Keratinocyte (primary cell): ENCODE results near the gene PRAMEF9.
"Not testable (repeated sequence)": the region's sequence is repeated elsewhere in the genome, so short reads cannot be mapped to it uniquely, and the experiment has no call there.

Source experiments
- EZH2 ChIP-seq: IDR thresholded peaks from one replicate; pipeline ENCODE4 v1.6.1; 2012; ENCODE audit warnings: inconsistent platforms, mild to moderate bottlenecking, low read length, moderate library complexity
- TF ChIP-seq, protein P1 (sequence below), 3 experiments: IDR thresholded peaks in 1 of 3; conservative IDR thresholded peaks in 1 of 3; optimal IDR thresholded peaks in 1 of 3; 2 replicates in 2 of 3; 3 replicates in 1 of 3; pipeline versions ENCODE3 to v1.5.1; 2011; ENCODE audit warnings: low read length in 3 of 3, mild to moderate bottlenecking in 3 of 3, moderate library complexity in 2 of 3, control low read depth in 1 of 3, inconsistent platforms in 1 of 3; ENCODE audit not compliant: insufficient read depth in 2 of 3; ENCODE audit errors: extremely low read depth in 1 of 3

DNA sequence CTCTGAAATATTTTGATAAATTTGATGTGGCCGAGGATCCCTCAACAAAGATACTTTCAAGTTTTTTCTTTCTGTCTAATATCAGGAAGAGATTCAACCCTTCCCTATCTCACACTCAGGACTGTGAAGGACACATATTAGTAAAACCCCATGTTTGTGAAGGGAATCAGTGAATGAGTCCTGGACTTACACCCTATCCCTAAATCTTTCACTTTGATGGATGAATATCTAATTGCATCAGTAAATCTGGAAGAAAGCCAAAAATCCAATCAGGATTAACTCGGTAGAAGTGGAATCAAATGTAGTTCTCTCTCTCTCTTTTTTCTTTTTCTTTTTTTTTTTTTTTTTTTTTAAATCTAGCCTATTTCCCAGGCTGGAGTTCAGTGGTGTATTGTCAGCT lies at the start of gene PRAMEF9:
- TF ChIP-seq, protein P1, sequence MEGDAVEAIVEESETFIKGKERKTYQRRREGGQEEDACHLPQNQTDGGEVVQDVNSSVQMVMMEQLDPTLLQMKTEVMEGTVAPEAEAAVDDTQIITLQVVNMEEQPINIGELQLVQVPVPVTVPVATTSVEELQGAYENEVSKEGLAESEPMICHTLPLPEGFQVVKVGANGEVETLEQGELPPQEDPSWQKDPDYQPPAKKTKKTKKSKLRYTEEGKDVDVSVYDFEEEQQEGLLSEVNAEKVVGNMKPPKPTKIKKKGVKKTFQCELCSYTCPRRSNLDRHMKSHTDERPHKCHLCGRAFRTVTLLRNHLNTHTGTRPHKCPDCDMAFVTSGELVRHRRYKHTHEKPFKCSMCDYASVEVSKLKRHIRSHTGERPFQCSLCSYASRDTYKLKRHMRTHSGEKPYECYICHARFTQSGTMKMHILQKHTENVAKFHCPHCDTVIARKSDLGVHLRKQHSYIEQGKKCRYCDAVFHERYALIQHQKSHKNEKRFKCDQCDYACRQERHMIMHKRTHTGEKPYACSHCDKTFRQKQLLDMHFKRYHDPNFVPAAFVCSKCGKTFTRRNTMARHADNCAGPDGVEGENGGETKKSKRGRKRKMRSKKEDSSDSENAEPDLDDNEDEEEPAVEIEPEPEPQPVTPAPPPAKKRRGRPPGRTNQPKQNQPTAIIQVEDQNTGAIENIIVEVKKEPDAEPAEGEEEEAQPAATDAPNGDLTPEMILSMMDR (optimal IDR thresholded peaks at IDR 0.05 in 1 of 3, IDR thresholded peaks at IDR 0.05 in 1 of 3, conservative IDR thresholded peaks at IDR 0.05 in 1 of 3; ENCODE audit: extremely low read depth in 1 of 3, insufficient read depth in 2 of 3, low read length in 3 of 3) = not testable (repeated sequence)
- not testable (repeated sequence) for TF ChIP-seq EZH2
